ENCODE data around the gene TSSC4.

TSSC4 gene

GRCh38 chr11:2402106-2402505 is 1.6 kb downstream of the TSSC4 start:
- DNase-seq, result no peak

DNA sequence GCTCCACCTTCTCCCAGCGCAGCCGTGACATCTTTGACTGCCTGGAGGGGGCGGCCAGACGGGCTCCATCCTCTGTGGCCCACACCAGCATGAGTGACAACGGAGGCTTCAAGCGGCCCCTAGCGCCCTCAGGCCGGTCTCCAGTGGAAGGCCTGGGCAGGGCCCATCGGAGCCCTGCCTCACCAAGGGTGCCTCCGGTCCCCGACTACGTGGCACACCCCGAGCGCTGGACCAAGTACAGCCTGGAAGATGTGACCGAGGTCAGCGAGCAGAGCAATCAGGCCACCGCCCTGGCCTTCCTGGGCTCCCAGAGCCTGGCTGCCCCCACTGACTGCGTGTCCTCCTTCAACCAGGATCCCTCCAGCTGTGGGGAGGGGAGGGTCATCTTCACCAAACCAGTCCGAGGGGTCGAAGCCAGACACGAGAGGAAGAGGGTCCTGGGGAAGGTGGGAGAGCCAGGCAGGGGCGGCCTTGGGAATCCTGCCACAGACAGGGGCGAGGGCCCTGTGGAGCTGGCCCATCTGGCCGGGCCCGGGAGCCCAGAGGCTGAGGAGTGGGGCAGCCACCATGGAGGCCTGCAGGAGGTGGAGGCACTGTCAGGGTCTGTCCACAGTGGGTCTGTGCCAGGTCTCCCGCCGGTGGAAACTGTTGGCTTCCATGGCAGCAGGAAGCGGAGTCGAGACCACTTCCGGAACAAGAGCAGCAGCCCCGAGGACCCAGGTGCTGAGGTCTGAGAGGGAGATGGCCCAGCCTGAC is 2.5 kb downstream of the TSSC4 start:
- DNase-seq, result no peak

- DNase-seq, result no peak
Observed at GRCh38 chr11:2404735-2405196, 4.2 kb downstream of the TSSC4 start.

- DNase-seq, result no peak
Observed at GRCh38 chr11:2406451-2406850, 5.9 kb downstream of the TSSC4 start.

- no peak for DNase-seq
Observed at GRCh38 chr11:2406878-2407410, 6.4 kb downstream of the TSSC4 start.

GRCh38 chr11:2408671-2409070 is 8.1 kb downstream of the TSSC4 start:
- DNase-seq, result no peak

- no peak for DNase-seq
Observed at GRCh38 chr11:2409126-2409525, 8.6 kb downstream of the TSSC4 start.

DNA sequence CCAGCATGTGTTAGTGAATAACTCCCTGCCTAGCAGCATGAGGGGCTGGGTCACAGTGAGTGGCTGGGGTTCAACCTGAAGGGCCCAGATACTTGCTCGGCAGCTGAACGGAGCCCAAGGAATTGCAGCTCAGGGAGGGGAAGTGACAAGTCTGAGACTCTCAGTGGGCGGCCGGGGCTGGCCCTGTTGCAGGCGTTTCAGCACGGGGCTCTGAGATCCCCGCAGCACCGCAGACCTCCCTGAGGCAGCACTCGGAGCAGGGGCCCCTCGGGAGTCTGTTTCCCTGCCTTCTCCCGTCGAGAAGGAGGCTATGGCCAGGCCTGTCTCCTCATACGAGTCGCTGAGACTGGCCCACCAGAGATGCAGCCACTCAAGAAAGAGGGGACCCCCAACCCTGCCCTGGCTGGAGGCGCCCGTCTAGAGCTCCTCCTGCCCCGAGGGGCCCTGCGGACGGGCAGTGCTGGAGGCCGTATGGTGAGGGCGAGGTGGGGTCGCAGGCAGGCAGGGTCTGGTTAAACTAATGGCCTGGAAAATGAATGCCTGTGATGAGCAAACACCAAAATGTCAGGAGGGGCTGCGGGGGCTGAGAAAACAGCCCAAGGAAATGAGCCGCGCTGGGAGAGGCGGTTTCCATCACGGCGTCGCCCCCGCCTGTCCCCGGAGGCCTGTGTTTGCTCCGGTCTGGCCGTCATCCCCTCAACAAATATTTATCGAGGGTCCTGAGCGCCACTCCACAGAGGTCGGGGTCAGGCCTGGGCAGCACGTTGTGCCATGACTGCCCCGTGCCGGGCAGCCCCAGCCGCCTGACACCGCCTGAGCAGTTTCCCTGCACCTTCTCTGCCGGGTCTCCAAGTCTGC is 9.3 kb downstream of the TSSC4 start:
- no peak for DNase-seq

- no peak for DNase-seq
Observed at GRCh38 chr11:2410616-2411015, 10.1 kb downstream of the TSSC4 start.

- DNase-seq, result no peak
Observed at GRCh38 chr11:2411446-2412305, 11.1 kb downstream of the TSSC4 start.

DNA sequence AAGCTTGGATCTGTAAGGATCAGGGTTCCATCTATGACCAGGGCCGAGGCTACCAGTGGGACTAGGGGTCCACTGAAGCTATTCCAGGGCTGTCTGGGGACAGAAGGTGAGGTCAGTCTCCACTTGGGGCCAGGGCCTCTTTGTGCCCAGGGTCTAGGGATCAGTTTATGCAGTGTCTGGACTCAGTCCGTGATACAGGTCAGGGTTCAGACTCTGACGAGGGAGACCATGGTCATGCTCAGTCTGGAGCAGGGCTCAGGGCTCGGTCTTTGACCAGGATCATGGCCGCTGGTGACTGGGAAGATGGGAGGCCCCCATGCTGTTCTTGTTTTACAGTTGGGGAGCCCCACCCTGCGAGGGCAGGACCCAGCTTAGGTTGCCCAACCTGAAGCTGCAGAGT is 11.8 kb downstream of the TSSC4 start:
- no peak for DNase-seq

DNA sequence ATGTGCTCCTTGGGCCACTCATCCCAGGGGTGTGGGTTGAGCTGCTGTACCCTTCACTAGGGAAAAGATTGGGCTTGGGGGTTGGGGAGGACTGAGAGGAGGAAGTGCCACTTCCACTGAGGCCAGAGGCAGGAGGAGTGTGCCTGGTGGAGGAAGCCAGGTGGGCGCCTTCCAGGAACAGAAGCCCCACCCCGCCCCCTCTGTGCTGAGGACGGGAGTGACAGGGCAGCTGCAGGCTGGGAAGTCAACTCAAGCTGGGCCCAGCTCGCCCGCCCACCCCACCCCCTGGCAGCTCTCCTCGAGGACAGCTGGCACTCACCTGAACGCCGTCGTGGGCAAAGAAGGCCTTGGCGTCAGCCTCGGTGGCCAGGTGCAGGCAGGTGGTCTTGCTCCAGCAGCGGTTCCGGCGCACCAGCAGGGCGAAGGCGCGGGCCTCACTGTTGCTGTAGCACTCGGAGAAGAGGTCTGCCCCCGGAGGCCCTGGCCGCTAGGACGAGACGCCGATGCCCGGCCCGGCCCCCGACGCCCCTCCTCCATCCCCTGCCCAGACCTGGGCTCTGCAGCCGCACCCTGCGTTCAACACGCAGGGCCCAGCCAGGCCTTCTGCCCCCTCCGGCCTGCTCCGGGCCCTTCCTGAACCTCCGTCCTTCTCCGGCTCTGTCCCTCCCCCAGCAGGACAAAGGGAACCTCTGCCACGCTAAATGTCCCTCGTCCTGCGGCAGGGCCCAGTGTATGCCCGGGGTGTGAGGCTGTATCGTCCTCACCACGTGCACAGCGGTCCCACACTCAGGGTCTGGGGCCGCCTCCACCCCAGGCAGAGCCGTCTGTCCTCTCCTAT is 13.4 kb downstream of the TSSC4 start:
- DNase-seq, result no peak

GRCh38 chr11:2414616-2415015 is 14.1 kb downstream of the TSSC4 start:
- no peak for DNase-seq

- DNase-seq, result no peak
Observed at GRCh38 chr11:2415171-2415570, 14.6 kb downstream of the TSSC4 start.

GRCh38 chr11:2415601-2416380 is 15.2 kb downstream of the TSSC4 start:
- no peak for DNase-seq

DNA sequence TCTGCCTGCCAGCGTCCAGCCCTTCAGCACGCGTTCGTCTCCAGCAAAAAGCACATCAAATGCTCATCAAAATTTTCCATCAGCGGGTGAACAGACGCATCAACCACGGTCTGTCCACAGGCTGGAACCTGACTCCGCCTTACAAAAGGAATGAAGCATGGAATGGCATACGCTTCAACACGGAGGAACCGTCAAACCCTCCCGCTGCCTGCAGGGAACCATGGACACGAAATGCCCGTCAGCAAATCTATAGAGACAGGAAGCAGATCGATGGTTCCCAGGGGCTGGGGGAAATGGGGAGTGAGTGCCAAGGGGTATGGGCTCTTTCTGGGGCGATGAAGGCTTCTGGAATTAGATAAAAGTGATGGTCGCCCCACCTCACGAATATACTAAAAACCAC is 16.2 kb downstream of the TSSC4 start:
- no peak for DNase-seq

GRCh38 chr11:2417856-2418692 is 17.5 kb downstream of the TSSC4 start:
- DNase-seq, result no peak

- no peak for DNase-seq
Observed at GRCh38 chr11:2418693-2419360, 18.3 kb downstream of the TSSC4 start.
